ENCODE results near the gene IMPACT.

DNA sequence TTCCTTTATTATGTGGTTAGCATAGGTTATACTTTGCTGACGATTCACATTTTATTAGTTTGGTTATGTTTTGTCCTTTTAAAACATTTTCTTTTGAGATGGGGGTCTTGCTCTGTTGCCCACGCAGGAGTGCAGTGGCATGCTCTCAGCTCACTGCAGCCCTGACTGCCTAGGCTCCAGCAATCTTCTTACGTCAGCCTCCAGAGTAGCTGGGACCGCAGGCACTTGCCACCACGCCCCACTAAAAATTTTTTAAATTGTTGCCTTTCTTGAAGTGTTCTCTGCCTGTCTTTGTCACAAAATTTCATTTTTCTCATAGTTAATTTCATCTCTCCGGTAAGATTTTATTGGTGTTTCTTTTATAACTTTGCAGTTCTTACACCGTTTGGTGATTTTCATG, 52.9 kb downstream of the IMPACT start:
- TF ChIP-seq, protein P1, sequence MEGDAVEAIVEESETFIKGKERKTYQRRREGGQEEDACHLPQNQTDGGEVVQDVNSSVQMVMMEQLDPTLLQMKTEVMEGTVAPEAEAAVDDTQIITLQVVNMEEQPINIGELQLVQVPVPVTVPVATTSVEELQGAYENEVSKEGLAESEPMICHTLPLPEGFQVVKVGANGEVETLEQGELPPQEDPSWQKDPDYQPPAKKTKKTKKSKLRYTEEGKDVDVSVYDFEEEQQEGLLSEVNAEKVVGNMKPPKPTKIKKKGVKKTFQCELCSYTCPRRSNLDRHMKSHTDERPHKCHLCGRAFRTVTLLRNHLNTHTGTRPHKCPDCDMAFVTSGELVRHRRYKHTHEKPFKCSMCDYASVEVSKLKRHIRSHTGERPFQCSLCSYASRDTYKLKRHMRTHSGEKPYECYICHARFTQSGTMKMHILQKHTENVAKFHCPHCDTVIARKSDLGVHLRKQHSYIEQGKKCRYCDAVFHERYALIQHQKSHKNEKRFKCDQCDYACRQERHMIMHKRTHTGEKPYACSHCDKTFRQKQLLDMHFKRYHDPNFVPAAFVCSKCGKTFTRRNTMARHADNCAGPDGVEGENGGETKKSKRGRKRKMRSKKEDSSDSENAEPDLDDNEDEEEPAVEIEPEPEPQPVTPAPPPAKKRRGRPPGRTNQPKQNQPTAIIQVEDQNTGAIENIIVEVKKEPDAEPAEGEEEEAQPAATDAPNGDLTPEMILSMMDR (IDR thresholded peaks at IDR 0.05; ENCODE audit: insufficient read depth, low read depth, low read length) = no peak
- no peak for TF ChIP-seq EZH2 (IDR thresholded peaks at IDR 0.05; ENCODE audit: insufficient read depth, low read length)

All from astrocyte (in vitro differentiated cells and primary cell).